Tibial nerve (tissue), 4 donors: ENCODE data around the gene CEP112. TPM values are rescaled to one million over a fixed set of nuclear protein-coding genes. Genes with fewer than 3 reads are reported as not detected.

Experiments
- DNase-seq, 2 donors: peaks; one replicate each; pipeline ENCODE4 v3.0.0-alpha.2; 2019; ENCODE audit warnings: low spot score in 2 of 2
- H3K27ac ChIP-seq, 4 donors: fragments of 200-600 bp; sonication (generic) in 3 of 4; one replicate each; pipeline ENCODE4 v1.5.1; 2017 to 2019; ENCODE audit warnings: mild to moderate bottlenecking in 1 of 4
- H3K27me3 ChIP-seq, 2 donors: fragments of 200-600 bp; sonication (generic) in 1 of 2; one replicate each; pipeline versions ENCODE4 v1.5.1 to v1.6.0; 2017 to 2019
- H3K36me3 ChIP-seq, 3 donors: fragments of 200-600 bp; sonication (generic); one replicate each; pipeline ENCODE4 v1.5.1; 2018 to 2019
- H3K4me1 ChIP-seq, 4 donors: fragments of 200-600 bp; sonication (generic) in 3 of 4; one replicate each; pipeline ENCODE4 v1.5.1; 2017 to 2019
- H3K4me3 ChIP-seq, 4 donors: fragments of 200-600 bp; sonication (generic) in 3 of 4; one replicate each; pipeline ENCODE4 v1.5.1; 2017 to 2019; ENCODE audit warnings: mild to moderate bottlenecking in 1 of 4, moderate library complexity in 1 of 4
- H3K9me3 ChIP-seq, 4 donors: fragments of 200-600 bp; sonication (generic) in 3 of 4; one replicate each; pipeline ENCODE4 v1.5.1; 2017 to 2019
- EP300 ChIP-seq, 2 donors: sonication (generic); formaldehyde crosslinking; IDR thresholded peaks; one replicate each; pipeline ENCODE4 v1.6.1; 2017; ENCODE audit warnings: antibody characterized with exemption in 2 of 2, mild to moderate bottlenecking in 1 of 2
- POLR2A ChIP-seq, 2 donors: fragments of 450-650 bp; IDR thresholded peaks; one replicate each; pipeline ENCODE4 v1.6.1; 2017; ENCODE audit warnings: antibody characterized with exemption in 2 of 2, mild to moderate bottlenecking in 2 of 2, moderate library complexity in 2 of 2
- WGBS, 2 donors: methylation state at CpG; one replicate each; pipeline ENCODE4 v1.1.5; 2018; 5-methylcytosine and 5-hydroxymethylcytosine counted together
- total RNA-seq, 4 donors: library from RNA; depleted of rRNA; stranded (reverse); fragments of >200 nt; gene quantifications; one replicate each; pipeline ENCODE4 v1.1.0, GENCODE V29; 2016
- TF ChIP-seq, protein P1 (sequence below), 5 experiments: fragments of 200-600 bp in 3 of 5; fragments of 450-650 bp in 2 of 5; sonication (generic) in 3 of 5; IDR thresholded peaks; one replicate each; pipeline ENCODE4 v1.5.1; 2016 to 2019; ENCODE audit warnings: antibody characterized with exemption in 5 of 5, mild to moderate bottlenecking in 3 of 5, moderate library complexity in 2 of 5

CEP112 gene
- total RNA-seq, 4 donors from 2014 or later: 26.0 to 46.8 (median 34.2) TPM

DNA sequence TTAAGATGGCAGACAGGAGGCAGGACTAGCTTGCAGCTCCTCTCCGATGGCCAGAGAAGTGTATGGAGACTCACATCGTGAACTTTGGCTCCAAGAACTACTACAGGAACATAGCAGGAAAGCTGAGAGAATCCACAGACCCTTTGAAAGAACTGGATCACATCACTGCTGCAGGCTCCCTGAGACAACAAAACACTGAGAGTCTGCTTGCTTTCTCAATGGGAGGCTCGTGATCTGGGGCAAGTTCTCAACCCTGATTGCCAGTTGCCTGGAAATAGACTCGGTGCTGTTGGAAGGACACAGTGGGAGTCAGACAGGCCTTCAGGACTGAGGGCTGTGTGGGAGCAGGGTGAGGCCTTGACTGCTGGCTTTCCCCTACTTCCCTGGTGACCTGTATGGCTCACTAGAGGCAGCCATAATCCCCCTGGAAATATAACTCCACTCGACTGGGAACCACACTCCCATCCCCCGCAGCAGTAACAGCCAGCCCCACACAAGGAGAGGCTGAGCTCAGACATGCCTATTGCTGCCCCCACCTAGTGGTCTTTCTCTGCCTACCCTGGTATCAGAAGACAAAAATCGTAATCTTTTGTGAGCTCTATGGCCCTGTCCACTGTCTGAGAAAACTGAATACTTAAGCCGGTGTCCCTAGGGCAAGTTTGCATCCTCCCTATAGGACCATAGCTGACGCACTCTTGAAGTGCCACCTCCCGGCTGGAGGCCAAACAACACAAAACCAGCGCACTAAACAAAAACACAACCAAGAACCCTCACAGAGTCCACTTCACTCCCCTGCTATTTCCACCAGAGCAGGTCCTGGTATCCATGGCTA is 238.4 kb downstream of the CEP112 start:
- TF ChIP-seq, protein P1, sequence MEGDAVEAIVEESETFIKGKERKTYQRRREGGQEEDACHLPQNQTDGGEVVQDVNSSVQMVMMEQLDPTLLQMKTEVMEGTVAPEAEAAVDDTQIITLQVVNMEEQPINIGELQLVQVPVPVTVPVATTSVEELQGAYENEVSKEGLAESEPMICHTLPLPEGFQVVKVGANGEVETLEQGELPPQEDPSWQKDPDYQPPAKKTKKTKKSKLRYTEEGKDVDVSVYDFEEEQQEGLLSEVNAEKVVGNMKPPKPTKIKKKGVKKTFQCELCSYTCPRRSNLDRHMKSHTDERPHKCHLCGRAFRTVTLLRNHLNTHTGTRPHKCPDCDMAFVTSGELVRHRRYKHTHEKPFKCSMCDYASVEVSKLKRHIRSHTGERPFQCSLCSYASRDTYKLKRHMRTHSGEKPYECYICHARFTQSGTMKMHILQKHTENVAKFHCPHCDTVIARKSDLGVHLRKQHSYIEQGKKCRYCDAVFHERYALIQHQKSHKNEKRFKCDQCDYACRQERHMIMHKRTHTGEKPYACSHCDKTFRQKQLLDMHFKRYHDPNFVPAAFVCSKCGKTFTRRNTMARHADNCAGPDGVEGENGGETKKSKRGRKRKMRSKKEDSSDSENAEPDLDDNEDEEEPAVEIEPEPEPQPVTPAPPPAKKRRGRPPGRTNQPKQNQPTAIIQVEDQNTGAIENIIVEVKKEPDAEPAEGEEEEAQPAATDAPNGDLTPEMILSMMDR (IDR thresholded peaks at IDR 0.05): no peak
- TF ChIP-seq POLR2A (IDR thresholded peaks at IDR 0.05) (no peak), EP300 (IDR thresholded peaks at IDR 0.05) (no peak)
- H3K36me3 ChIP-seq: peaks cover 0 to 29% (median 0%) of the 10 kb centered on the region in 3 donors
- no peak overlapping the region for H3K4me3 ChIP-seq
- H3K27ac ChIP-seq: no peak overlapping the region
- WGBS, 2 donors: 82 to 84% methylated on average over 11 of the region's 11 CpGs
- no peaks in the 10 kb centered on the region for H3K4me1 ChIP-seq
- no peak for DNase-seq
- no peaks in the 10 kb centered on the region for H3K27me3 ChIP-seq
- peaks cover 0 to 32% (median 5%) of the 10 kb centered on the region in 4 donors for H3K9me3 ChIP-seq

DNA sequence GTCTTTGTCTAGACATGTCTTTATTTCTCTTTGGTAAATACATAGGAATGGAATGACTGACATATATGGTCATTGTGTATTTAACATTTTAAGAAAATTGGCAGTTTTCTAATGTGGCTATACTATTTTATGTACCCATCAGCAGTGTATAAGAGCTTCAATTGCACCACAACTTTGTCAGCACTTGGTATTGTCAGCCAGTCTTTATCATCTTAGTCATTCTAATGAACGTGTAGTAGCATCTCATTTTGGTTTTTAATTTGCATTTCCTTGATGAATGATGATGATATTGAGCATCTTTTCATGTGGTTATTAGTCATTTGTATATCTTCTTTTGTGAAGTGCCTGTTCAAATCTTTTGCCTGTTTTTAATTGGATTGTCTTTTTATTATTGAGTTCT is 239.3 kb downstream of the CEP112 start:
- Histone ChIP-seq H3K27ac (no peak overlapping the region), H3K27me3 (no peaks in the 10 kb centered on the region), H3K9me3 (peaks cover 0 to 22% (median 3%) of the 10 kb centered on the region in 4 donors), H3K4me1 (no peaks in the 10 kb centered on the region), H3K4me3 (no peak overlapping the region), H3K36me3 (peaks cover 0 to 23% (median 0%) of the 10 kb centered on the region in 3 donors)
- DNase-seq: no peak
- TF ChIP-seq, protein P1 (IDR thresholded peaks at IDR 0.05): no peak
- TF ChIP-seq POLR2A (IDR thresholded peaks at IDR 0.05) (no peak), EP300 (IDR thresholded peaks at IDR 0.05) (no peak)
- WGBS, 2 donors: 97 to 100% methylated on average over 1 of the region's 1 CpG

DNA sequence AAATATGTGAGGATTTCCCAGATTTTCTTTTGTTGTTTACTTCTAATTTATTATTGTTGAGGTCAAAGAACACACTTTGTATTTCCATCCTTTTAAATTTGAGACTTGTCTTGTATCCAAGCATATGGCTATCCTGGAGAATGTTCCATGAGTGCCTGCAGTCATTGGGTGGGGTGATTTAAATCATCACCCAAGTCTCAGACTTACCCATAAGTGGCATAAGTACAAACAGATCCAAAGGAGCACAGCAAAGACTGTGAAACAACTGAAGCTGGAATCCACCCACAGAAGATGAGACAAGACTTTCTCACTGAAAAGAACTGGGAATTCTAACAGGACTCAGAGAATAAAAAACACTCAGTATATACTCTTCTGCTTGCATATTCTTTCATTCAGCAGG is 239.9 kb downstream of the CEP112 start:
- H3K27me3 ChIP-seq: no peaks in the 10 kb centered on the region
- H3K4me1 ChIP-seq: no peaks in the 10 kb centered on the region
- no peak for DNase-seq
- peaks cover 0 to 19% (median 2%) of the 10 kb centered on the region in 3 donors for H3K36me3 ChIP-seq
- peaks cover 0 to 17% (median 0%) of the 10 kb centered on the region in 4 donors for H3K9me3 ChIP-seq
- H3K4me3 ChIP-seq: no peak overlapping the region
- H3K27ac ChIP-seq: no peak overlapping the region
- no peak for TF ChIP-seq EP300 (IDR thresholded peaks at IDR 0.05)

DNA sequence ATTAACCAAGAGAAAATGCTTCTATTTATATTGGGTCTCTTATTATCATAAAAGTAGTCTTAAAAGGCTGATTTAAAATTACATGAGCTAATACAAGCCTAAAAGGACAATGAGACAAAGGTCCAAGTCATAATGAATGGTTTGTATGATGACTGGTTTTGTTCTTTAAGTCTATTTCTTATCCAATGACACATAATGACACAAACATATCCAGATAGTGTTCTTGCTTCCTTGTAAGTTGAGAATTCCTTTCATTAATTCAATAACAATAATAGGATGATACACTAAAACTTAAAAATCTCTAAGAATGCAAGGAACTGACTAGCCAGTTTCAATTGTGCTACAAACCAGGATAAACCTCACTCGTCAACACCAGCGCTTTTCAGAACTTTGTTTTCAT is 244.1 kb downstream of the CEP112 start:
- Histone ChIP-seq H3K9me3 (peaks cover 0 to 7% (median 0%) of the 10 kb centered on the region in 4 donors), H3K36me3 (peaks cover 0 to 9% (median 2%) of the 10 kb centered on the region in 3 donors), H3K4me1 (no peaks in the 10 kb centered on the region), H3K27ac (no peak overlapping the region), H3K27me3 (no peaks in the 10 kb centered on the region), H3K4me3 (no peak overlapping the region)
- no peak for DNase-seq
- WGBS, 2 donors: 93 to 100% methylated on average over 2 of the region's 2 CpGs
- TF ChIP-seq, protein P1 (IDR thresholded peaks at IDR 0.05): no peak
- TF ChIP-seq POLR2A (IDR thresholded peaks at IDR 0.05): no peak
- no peak for TF ChIP-seq EP300 (IDR thresholded peaks at IDR 0.05)

DNA sequence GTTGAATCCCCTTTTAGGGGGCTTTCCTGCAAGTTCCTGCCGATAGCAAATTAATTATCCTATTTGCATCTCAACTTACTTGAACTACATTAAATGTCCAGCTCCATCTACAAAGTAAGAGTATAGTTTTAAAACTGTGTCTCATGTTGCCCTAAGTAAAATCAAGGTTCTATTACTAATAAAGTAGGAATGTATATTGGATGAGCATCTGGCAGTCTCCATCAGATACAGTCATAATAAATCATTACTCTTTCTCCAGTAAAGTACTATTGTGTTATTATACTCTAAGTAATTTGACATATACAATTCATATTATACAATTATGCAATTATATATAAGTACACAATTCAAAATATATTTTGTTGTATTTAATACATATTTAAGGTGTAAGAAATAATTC is 249.3 kb downstream of the CEP112 start:
- Histone ChIP-seq H3K4me1 (no peaks in the 10 kb centered on the region), H3K27ac (no peak overlapping the region), H3K4me3 (no peak overlapping the region), H3K27me3 (no peaks in the 10 kb centered on the region), H3K36me3 (peaks cover 0 to 2% (median 0%) of the 10 kb centered on the region in 3 donors), H3K9me3 (peaks cover 0 to 6% (median 2%) of the 10 kb centered on the region in 4 donors)
- 97 to 100% methylated on average over 1 of the region's 1 CpG for WGBS, 2 donors
- no peak for DNase-seq
- TF ChIP-seq EP300 (IDR thresholded peaks at IDR 0.05) (no peak), POLR2A (IDR thresholded peaks at IDR 0.05) (no peak)
- TF ChIP-seq, protein P1 (IDR thresholded peaks at IDR 0.05): no peak
